Muscle layer of colon (tissue), 2 donors: ENCODE results near the gene DLX6.

Experiments used
- H3K27ac ChIP-seq: one replicate; pipeline ENCODE4 v1.7.0; 2013; ENCODE audit warnings: low read depth, mild to moderate bottlenecking, low read length, moderate library complexity
- H3K27me3 ChIP-seq, 2 donors: one replicate each; pipeline ENCODE4 v1.7.0; 2013; ENCODE audit warnings: low read length in 2 of 2, mild to moderate bottlenecking in 2 of 2; ENCODE audit not compliant: insufficient read depth in 2 of 2, control insufficient read depth in 1 of 2
- H3K36me3 ChIP-seq: one replicate; pipeline ENCODE4 v1.7.0; 2013; ENCODE audit warnings: mild to moderate bottlenecking, low read length; ENCODE audit not compliant: insufficient read depth
- H3K4me1 ChIP-seq: one replicate; pipeline ENCODE4 v1.7.0; 2013; ENCODE audit warnings: mild to moderate bottlenecking, low read length; ENCODE audit not compliant: insufficient read depth
- H3K4me3 ChIP-seq, 2 donors: one replicate each; pipeline ENCODE4 v1.7.0; 2013; ENCODE audit warnings: low read length in 2 of 2, low read depth in 1 of 2, mild to moderate bottlenecking in 1 of 2, moderate library complexity in 1 of 2
- H3K9ac ChIP-seq: one replicate; pipeline ENCODE4 v1.7.0; 2013; ENCODE audit warnings: low read length
- H3K9me3 ChIP-seq: one replicate; pipeline ENCODE4 v1.7.0; 2013; ENCODE audit warnings: mild to moderate bottlenecking, low read length
- donor health status: abdominal sarcoma.
- donor health status: Adenocarcinoma of cecum.

Gene DLX6

DNA sequence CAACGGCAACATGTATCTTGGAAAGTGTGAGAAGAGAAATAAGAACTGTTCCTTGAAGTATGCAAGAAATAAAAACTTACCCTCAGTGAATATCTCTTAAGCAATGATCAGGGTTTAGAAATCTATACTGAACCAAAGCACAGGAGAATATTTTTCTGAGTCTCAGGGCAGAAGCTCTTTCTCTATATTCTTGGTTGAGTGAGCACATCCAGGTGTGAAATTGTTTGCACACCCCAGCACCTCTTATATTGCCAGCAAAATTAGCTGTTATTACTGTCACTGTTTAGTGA, 8.4 kb downstream of the DLX6 start:
- no peak overlapping the region for H3K27ac ChIP-seq
- H3K4me1 ChIP-seq: peaks cover 6% of the 10 kb centered on the region
- peaks cover 89 to 100% of the 10 kb centered on the region in 2 donors for H3K27me3 ChIP-seq

DNA sequence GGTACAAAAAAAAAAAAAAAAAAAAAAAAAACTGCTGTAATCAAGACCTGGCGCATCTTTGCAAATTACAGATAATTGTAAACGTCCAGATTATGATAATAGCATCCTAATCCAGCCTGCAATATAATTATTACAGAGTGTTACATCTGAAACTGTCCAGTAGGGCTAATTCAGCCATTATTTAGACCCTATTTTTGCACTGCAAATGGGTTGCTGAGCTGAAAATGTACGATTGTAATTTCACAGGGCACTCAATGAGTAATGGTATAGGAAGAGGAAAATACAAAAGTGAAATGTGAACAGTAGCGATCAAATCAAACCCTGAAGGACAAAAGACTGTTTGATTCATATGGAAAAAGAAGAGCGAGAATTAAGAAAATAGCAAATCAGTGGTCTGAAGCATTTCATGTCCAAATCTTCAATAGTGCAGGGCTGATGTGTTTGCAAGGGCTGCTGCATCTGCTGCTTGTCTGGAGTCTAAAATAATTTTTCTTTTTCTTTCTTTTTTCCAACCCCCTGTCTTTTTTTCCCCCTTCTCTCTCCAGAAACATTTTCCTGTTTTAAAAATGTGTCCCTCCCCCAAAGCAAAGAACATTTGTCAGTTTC, 8.9 kb downstream of the DLX6 start:
- Histone ChIP-seq H3K4me1 (peaks cover 6% of the 10 kb centered on the region), H3K27me3 (peaks cover 89 to 100% of the 10 kb centered on the region in 2 donors)

More for the DNA sequence above, 8.4 kb downstream of the DLX6 start:
- H3K9me3 ChIP-seq: peaks cover 6% of the 10 kb centered on the region
- H3K9ac ChIP-seq: no peak overlapping the region
- no peak overlapping the region for H3K4me3 ChIP-seq
- H3K36me3 ChIP-seq: no peaks in the 10 kb centered on the region

DNA sequence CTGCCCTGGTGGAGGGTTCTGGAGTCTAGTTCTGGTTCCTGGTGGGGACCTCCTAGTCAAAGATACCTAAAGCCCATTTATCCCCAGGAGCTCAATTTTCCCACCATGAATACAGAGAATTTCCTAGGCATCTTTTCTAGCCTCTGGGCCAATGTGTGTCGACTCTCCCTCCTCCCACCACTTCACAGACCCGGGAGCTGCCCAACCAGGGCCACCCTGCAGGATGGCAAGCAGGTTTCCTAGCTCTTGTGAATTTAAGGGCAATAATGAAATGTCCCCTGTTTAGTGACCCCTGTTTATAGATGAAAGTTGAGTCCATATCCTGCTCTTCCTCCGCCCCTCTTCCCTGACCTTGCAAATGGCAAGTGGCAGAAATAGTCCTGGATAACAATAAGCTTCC, 9.9 kb downstream of the DLX6 start:
- H3K27ac ChIP-seq: no peak overlapping the region
- peaks cover 88 to 100% of the 10 kb centered on the region in 2 donors for H3K27me3 ChIP-seq
- peaks cover 6% of the 10 kb centered on the region for H3K9me3 ChIP-seq
- H3K4me3 ChIP-seq: no peak overlapping the region
- peaks cover 6% of the 10 kb centered on the region for H3K4me1 ChIP-seq
- H3K36me3 ChIP-seq: no peaks in the 10 kb centered on the region
- no peak overlapping the region for H3K9ac ChIP-seq

More for the DNA sequence above, 8.9 kb downstream of the DLX6 start:
- no peaks in the 10 kb centered on the region for H3K36me3 ChIP-seq
- H3K9ac ChIP-seq: no peak overlapping the region
- no peak overlapping the region for H3K4me3 ChIP-seq
- peaks cover 6% of the 10 kb centered on the region for H3K9me3 ChIP-seq
- no peak overlapping the region for H3K27ac ChIP-seq

DNA sequence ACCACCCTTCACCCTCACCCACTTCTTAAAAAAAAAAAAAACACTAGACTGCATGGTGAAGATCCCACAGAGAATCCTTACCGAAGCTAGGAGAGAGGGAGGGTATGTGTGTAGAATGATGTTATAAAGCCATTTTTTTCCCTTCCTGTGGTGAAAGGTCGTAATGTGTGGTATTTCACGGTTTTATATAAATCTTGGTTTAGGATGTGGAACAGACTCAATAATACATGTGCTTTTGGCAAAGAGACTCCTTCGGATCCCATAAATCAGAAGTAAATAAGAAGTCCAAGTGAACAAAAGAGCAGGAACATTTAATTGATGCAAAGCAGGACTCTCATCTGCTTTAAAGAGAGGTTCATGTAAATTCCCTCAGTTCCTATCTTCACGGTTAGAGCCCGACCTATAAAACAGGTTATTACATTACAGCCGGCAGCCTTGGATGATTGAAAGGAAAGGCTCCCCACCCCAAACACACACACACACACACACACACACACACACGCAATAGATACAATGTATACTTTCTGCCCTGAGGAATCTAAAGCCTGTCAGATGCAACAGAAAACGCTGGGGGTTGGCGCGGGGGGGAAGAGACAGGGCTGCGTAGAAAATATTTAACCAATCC, 10.5 kb downstream of the DLX6 start:
- Histone ChIP-seq H3K4me3 (no peak overlapping the region), H3K9me3 (peaks cover 6% of the 10 kb centered on the region), H3K27me3 (peaks cover 89 to 100% of the 10 kb centered on the region in 2 donors), H3K4me1 (peaks cover 6% of the 10 kb centered on the region), H3K36me3 (no peaks in the 10 kb centered on the region), H3K27ac (no peak overlapping the region), H3K9ac (no peak overlapping the region)

DNA sequence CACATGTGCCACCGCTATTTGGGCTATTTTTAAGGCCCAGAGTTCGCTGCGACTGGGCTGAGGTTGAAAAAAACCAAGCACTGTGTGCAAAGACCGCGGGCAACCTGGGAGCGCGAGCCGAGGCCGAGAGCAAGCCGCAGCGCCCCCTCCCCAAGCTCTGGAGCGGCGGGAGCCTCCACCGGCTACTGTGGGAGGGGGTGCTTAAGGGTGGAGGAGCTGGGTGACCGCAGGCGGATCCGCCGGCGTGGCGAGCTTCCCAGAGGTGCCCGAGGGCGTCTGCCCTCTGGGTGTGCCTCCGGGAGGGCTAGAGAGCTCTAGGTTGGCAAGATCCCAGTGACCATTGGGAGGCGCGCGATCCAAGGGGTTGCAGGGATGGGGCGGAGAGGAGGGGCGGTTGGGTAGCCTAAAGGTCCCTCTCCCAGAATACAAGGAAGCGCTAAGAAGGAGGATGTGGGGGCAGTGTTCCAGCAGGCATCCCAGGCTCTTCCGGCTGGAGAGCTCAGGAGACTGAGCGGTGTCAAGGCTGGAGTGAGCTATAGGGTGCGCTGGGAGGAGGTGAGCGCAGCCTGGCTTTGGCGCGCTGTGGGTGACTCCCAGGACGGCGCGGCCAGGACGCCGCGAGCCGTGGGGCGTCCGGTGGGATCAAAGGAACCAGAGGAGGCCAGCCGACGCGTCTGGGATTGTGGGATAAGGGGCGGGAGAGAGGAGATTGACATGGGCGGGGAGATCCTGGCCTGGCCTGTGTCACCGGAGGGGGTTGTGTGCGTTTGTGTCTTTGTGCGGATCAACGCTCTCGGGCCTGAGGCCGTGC, 11.2 kb downstream of the DLX6 start:
- Histone ChIP-seq H3K9ac (no peak overlapping the region), H3K36me3 (no peaks in the 10 kb centered on the region), H3K4me3 (no peak overlapping the region), H3K4me1 (peaks cover 6% of the 10 kb centered on the region), H3K27ac (no peak overlapping the region), H3K9me3 (peaks cover 5% of the 10 kb centered on the region), H3K27me3 (peaks cover 89 to 100% of the 10 kb centered on the region in 2 donors)

DNA sequence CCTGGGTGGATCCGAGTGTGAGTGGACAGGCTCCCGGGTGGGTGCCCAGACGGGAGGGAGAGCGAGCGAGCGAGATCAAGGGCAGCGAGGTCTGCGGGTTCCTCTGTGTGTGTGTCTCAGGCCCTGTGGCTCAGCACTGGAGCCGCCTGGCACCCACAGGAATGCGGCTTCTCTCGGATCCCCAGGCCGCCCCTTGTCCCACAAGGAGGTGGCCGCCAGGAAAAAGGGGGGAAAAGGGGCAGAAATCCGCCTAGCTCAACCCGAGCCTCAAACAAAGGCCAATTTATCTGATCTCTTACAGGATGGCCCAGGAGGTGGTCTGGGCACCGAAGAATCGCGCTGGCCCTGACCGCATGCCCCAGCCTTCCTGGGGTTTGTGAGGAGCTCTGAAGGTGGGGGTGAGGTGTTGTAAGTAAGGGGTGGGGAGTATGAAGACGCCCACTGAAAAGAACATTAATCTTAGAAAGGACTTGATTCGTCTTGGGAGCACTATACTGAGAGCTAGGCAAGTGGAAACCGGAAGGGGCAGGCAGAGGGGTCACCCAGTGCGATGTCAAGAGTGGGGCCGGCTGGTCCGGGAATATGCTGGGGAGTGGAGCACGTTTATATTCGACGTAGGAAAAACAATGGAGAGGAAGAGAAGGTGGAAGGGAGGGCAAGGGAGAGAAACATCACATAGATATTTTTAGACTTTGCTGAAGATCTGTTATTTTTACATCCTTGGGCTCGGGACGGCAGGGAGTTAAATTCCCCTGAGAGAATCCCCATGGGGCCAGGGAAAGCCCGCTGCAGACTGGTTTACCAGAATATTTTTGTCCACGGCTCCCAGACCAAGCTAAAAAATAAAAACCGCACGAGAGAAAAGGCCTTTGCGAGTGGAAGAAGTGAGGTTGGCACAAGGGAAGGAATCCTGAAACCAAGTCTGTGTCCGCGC, 12.1 kb downstream of the DLX6 start:
- Histone ChIP-seq H3K27me3 (peaks cover 89 to 100% of the 10 kb centered on the region in 2 donors), H3K9me3 (peaks cover 3% of the 10 kb centered on the region), H3K4me3 (no peak overlapping the region), H3K27ac (no peak overlapping the region), H3K4me1 (peaks cover 6% of the 10 kb centered on the region), H3K9ac (no peak overlapping the region), H3K36me3 (no peaks in the 10 kb centered on the region)

DNA sequence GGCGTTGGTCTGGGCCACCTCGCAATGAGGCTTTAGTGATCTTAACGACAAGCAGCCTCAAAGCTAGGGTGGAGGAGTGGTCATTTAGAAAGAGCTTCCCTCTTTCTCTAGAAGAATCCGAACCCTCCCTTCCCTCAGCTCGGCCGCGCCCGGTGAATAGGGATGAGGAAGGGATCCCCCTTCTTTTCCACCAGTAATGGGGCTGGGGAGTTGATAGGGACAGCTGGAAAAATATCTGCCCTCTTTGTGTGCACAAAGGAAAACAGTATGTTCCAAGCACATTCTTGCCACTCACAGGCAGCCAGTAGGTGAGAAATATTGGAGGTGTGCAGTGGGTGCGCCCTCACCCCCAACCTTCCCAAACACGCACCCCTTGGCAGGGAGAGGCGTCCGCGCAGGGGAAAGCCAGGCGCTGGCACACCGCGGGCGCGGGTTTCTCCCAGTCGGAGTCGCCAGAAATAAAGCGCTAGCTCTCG, 12.8 kb downstream of the DLX6 start:
- peaks cover 6% of the 10 kb centered on the region for H3K4me1 ChIP-seq
- H3K36me3 ChIP-seq: no peaks in the 10 kb centered on the region
- H3K9me3 ChIP-seq: peaks cover 5% of the 10 kb centered on the region
- no peak overlapping the region for H3K4me3 ChIP-seq
- H3K27me3 ChIP-seq: peaks cover 90 to 100% of the 10 kb centered on the region in 2 donors
- H3K9ac ChIP-seq: no peak overlapping the region
- no peak overlapping the region for H3K27ac ChIP-seq

DNA sequence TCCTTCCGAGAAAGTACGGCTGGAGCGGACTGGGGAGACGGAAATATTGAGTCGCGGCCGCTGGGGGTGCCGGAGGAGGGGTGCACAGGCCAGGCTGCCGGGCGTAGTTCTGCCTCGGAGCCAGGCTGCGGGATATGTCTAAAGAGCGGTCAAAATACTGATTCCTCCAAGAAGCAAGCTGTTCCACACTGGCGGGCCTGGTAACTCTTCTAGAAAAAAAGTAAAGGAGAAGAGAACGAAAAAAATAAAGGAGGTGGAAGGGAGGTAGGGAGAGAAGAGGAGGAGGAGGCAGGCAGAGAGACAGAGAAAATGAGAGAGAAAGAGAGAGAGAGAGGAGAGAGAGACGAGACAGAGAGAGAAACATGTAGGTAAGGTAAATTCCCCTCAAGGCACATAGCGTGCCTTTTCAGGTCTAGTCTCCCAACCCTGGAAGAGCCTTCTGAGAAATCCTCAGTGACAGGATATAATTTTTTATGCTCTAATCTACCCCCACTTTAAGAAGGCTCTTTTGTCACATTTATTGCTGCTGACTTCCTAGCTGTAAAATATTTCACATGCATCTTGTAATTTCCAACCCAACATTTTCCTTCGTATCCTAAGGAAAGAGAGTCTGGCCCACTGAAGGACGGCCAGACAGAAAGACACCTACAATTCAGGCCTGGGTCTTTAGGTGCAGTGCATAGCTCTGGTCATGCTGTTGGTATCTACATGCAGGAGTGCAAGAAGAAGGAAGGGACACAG, 13.6 kb downstream of the DLX6 start:
- Histone ChIP-seq H3K4me1 (peaks cover 8% of the 10 kb centered on the region), H3K27me3 (peaks cover 91 to 100% of the 10 kb centered on the region in 2 donors), H3K4me3 (no peak overlapping the region), H3K36me3 (no peaks in the 10 kb centered on the region), H3K9me3 (peaks cover 5% of the 10 kb centered on the region), H3K27ac (no peak overlapping the region), H3K9ac (no peak overlapping the region)

DNA sequence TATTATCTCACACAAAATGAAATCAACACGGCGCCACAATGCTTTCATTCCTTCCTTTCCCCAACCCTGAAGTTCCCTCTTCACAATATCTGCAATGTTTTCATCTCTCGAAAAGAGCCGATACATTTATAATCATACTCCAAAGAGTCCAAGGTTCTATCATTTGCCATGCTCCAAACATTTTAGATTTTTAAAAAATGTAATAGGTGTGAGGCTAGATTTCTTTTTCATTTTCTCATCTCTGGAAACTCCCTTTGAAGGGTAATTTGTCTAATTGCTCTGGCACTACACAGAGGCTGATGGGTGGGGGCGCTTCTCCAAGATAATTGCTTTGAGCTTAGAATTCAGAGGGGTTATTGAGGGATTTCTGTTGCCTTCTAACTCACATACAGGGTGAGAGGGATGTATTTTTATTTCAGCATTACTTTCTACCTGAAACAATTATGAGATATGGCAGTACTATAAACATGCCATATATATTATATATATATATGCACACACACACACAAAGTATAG, 14.4 kb downstream of the DLX6 start:
- Histone ChIP-seq H3K9ac (no peak overlapping the region), H3K36me3 (no peaks in the 10 kb centered on the region), H3K27ac (no peak overlapping the region), H3K9me3 (peaks cover 5% of the 10 kb centered on the region), H3K4me3 (no peak overlapping the region), H3K27me3 (peaks cover 91 to 100% of the 10 kb centered on the region in 2 donors), H3K4me1 (peaks cover 16% of the 10 kb centered on the region)

DNA sequence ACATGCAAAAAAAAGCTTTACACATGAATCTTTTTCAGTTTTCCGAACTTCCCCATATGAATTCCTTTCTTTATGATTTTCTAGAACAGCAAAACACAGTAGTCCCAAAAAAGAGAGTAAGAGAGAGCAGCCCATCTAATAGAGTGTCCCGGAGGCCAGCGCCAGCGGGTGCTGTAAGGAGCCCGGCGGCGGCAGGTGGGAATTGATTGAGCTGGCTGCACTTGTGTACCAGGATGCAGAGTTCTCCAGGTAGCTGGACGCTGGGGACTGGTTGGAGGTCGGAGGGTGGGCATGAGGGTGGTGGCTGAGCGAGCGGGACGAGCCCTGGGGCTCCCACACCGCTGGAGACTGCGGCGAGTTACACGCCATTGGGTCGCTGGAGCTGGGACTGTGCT, 15.2 kb downstream of the DLX6 start:
- Histone ChIP-seq H3K4me1 (peaks cover 17% of the 10 kb centered on the region), H3K27ac (no peak overlapping the region), H3K27me3 (peaks cover 91 to 100% of the 10 kb centered on the region in 2 donors), H3K4me3 (no peak overlapping the region), H3K9me3 (peaks cover 5% of the 10 kb centered on the region), H3K9ac (no peak overlapping the region), H3K36me3 (no peaks in the 10 kb centered on the region)
